ENCODE results near the gene MCC.

DNA sequence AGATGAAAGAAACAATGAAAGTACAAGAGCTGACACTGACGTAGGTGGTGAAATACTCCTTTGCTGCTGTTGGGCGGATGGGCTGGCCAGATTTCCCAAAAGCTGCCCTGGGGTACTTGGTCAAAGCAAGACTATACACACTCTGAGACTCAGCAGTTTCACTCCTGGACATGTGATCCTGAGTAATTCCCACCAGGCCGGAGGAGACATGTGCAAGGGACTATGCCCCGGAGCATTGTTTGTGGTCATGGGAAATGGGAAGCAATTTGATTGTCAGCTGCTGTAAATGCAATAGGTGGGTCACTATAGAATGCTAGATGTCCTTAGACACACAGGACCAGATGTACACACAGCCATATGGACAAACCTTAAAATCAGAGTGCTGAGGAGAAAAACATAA, 395.6 kb downstream of the MCC start:
- TF ChIP-seq, protein P1, sequence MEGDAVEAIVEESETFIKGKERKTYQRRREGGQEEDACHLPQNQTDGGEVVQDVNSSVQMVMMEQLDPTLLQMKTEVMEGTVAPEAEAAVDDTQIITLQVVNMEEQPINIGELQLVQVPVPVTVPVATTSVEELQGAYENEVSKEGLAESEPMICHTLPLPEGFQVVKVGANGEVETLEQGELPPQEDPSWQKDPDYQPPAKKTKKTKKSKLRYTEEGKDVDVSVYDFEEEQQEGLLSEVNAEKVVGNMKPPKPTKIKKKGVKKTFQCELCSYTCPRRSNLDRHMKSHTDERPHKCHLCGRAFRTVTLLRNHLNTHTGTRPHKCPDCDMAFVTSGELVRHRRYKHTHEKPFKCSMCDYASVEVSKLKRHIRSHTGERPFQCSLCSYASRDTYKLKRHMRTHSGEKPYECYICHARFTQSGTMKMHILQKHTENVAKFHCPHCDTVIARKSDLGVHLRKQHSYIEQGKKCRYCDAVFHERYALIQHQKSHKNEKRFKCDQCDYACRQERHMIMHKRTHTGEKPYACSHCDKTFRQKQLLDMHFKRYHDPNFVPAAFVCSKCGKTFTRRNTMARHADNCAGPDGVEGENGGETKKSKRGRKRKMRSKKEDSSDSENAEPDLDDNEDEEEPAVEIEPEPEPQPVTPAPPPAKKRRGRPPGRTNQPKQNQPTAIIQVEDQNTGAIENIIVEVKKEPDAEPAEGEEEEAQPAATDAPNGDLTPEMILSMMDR (IDR thresholded peaks at IDR 0.05) = no peak
- no peak for TF ChIP-seq EZH2phosphoT487 (IDR thresholded peaks at IDR 0.05)
- TF ChIP-seq EZH2 (IDR thresholded peaks at IDR 0.05) = no peak
